GM18505 (cell line): ENCODE measurements around the gene ZBTB8OS.
"Not testable (repeated sequence)": the region's sequence is repeated elsewhere in the genome, so short reads cannot be mapped to it uniquely, and the experiment has no call there.

Experiments used
- ATAC-seq: cut with Tn5 transposase; IDR thresholded peaks from one replicate; pipeline ENCODE4 v1.9.1; 2021; ENCODE audit not compliant: unreplicated experiment
- POLR2A ChIP-seq: IDR thresholded peaks from 4 replicates; pipeline ENCODE4 v1.6.1; 2011; ENCODE audit warnings: borderline replicate concordance; ENCODE audit not compliant: insufficient read depth, insufficient read length; ENCODE audit errors: extremely low read depth

ZBTB8OS gene

DNA sequence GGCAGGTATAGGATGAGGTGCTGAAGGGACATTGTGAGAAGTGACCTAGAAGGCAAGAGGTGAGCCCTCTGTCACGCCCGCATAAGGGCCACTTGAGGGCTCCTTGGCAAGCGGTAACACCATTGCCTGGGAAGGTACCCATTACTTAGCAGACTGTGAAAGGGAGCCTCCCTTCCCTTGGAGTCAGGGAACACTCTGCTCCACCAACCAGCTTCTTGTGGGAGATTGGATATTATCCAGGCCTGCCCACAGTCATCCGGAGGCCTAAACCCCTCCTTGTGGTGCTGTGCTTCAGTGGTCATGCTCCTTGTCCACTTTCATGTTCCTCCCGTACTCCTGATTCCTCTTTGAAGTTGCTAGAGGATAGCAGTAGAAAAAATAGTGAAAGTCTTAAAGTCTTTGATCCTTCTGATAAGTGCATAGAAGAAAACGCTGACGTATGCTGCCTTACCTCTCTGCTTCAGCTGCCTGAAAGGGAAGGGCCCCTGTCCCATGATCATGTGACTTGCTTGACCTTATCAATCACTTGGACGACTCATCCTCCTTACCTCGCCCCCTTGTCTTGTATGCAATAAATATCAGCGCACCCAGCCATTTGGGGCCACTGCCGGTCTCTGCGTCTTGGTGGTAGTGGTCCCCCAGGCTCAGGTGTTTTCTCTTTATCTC is 16.7 kb upstream of the ZBTB8OS start:
- no peak for TF ChIP-seq POLR2A
- ATAC-seq, result no peak

DNA sequence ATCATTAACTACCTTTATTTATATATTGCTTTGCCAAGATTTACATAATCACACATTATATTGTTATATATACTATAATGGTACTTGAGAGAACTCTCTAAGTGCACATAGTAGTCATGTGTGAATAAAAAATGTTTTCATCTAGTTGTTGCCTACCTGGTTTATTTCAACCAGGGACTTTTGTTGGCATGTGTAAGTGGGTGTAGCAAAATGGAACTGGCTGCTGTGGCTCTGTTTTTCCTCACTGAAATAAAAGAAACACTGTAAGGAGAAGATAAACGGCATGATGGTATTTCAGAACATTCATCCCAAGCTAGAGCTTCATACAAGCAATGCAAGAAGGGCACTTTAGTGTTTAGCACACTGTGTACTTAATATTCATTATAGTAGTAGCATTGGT is 15.6 kb upstream of the ZBTB8OS start:
- ATAC-seq, result no peak
- TF ChIP-seq POLR2A, result no peak

DNA sequence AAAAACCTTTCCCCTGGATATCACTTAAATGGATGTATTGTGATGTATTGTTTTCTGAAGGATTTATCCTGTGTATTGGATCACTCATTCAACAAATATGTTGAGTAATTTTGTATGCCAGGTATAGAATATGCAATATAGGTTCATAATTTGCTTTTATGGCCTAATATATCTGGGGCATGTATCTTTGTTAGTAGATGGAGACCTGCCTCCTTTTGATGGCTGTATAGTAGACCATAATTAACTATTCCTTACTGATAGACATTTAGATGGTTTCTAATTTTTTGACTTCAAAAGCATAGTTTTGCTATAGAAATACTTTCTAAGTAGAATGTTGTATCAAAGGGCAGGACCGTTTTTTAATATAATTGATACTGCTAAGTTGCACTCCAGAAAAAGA is 9.2 kb upstream of the ZBTB8OS start:
- no peak for ATAC-seq
- TF ChIP-seq POLR2A, result no peak

DNA sequence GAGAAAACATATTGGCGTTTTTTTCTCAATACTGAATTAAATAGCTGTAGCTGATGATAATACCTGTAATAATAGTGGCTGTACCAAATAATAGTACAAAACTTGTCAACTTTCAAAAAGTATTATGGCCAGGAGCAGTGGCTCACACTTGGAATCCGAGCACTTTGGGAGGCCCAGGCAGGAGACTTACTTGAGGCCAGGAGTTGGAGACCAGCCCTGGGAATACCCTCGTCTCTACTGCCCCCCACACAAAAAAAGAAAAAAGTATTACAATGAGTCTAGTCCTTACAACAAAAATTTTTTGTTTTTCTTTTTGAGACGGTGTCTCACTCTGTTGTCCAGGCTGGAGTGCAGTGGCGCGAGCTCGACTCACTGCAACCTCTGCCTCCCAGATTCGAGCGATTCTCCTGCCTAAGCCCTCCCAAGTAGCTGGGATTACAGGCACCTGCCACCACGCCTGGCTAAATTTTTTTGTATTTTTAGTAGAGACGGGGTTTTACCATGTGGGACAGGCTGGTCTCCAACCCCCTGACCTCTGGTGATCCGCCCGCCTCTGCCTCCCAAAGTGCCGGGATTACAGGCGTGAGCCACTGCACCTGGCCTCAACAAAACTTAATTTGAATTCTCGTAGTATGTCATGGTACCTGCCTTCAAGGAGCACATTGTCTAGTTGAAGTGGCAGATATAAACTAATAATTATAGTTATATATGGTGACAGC is 2.1 kb upstream of the ZBTB8OS start:
- no peak for TF ChIP-seq POLR2A
- ATAC-seq, result no peak

DNA sequence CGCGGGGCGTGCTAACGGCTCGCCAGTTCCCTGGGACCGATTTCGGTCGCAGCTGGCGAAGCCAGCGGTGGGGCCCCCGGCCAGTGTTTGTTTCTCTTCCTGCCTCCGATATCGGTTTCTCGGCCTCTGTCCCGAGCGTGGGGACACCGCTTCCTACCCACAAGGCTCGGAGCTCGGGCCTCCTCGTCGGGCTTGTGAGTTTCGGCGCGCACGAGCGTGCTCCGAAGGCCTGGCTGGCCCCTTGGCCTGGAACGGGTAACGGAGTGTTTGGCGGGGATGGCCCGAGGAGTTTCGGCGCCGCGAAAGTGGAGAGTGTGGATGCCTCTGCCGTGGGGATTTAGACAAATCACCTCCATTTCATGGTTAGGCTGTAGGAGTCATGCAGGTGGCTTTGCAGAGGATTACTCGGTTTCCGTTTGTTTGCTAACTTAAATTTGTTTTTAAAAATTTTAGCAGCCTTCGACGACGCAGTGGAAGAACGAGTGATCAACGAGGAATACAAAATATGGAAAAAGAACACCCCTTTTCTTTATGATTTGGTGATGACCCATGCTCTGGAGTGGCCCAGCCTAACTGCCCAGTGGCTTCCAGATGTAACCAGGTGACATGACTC is 1.2 kb upstream of the ZBTB8OS start:
- peak; percentile 26 for ATAC-seq
- TF ChIP-seq POLR2A, result no peak

DNA sequence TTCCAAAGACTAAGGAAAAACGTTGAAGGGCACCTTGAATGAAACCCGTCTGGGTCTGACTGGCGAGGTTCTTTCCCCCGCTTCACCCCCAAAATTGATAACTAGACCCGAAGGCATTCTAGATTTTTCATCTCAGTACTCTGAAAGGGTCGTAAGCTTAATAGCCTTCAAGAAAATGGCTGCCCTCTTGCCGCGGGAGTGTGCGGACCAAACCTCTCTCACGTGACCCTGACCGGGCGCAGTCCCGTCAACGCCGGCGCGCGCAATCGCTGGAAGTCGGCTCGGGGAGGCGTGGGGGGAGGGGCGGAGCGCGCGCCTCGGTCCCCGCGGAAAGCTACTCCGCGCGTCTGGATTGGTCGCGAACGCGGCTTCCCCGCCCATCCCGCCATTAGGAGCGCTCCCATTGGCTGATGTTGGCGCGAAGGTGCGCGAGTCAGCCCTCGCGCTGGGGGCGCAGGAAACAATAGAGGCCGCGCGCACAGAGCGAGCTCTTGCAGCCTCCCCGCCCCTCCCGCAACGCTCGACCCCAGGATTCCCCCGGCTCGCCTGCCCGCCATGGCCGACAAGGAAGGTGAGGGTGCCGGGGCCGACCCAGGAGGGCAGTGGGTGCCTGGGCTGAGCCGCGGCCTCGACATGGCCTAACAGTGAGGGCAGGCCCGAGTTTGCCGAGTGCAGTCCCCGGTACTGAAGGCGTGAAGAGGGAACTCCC is 556 bp upstream of the ZBTB8OS start, which contains the start of gene RBBP4:
Gene RBBP4, plus strand, starts transcription at position 457 of the 709 bp plus-strand sequence. Its CDS starts 99 bp downstream, at position 556.
- peak; percentile 77 for ATAC-seq
- peak; percentile 76 for TF ChIP-seq POLR2A

DNA sequence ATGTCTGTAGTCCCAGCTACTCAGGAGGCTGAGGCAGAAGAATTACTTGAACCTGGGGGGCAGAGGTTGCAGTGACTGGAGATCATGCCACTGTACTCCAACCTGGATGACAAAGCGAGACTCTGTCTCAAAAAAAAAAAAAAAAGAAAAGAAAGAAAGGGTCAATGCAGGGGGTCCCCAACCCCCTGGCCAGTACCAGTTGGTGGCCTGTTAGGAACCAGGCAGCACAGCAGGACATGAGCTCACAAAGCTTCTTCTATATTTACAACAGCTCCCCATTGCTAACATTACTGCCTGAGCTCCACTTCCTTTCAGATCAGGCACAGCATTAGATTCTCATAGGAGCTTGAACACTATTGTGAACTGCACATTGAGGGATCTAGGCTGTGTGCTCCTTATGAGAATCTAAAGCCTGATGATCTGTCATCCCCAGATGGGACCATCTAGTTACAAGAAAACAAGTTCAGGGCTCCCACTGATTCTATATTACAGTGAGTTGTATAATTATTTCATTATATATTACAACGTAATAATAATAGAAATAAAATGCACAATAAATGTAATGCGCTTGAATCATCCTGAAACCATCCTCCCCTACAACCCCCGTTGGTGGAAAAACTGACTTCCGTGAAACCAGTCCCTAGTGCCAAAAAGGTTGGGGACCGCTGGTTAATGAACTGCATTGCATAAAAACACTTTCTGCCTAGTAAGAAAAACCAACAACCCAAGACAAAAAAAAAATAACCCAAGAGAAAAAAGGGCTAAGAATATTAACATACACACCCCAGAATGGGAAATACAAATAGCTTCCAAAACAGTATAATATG is 2.8 kb downstream of the ZBTB8OS start:
- no peak for TF ChIP-seq POLR2A
- ATAC-seq, result no peak

DNA sequence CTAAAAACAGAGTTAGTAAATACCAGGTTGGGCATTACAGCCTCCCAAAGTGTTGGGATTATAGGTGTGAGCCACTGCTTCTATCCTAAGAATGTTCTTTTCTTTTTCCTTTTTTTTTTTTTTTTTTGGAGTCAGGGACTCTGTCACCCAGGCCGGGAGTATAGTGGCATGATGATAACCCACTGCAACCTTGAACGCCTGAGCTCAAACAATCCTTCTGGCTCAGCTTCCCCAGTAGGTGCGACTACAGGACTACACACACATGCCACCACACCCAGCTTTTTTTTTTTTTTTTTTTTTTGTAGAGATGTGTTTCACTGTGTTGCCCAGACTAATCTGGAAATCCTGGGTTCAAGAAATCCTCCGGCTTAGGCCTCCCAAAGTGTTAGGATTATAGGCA is 5.9 kb downstream of the ZBTB8OS start:
- no peak for ATAC-seq
- no peak for TF ChIP-seq POLR2A

DNA sequence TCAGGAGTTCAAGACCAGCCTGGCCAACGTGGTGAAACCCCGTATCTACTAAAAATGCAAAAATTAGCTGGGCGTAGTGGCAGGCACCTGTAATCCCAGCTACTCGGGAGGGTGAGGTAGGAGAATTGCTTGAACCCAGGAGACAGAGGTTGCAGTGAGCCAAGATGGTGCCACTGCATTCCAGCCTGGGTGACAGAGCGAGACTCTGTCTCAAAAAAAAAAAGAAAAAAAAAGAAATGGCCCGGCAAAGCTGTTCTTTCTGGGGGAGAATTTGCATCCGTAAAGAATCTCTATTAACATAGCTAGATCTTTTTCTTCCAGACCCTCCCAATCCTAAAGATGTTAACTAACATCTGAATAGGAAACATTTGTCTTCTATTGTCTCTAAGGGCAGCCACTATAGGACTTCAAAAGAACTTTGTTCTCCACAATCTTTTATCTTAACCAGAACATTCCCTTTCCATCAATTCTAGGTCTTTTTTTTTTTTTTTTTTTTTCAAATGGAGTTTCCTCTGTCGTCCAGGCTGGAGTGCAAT is 8.0 kb downstream of the ZBTB8OS start:
- ATAC-seq, result not testable (repeated sequence)

DNA sequence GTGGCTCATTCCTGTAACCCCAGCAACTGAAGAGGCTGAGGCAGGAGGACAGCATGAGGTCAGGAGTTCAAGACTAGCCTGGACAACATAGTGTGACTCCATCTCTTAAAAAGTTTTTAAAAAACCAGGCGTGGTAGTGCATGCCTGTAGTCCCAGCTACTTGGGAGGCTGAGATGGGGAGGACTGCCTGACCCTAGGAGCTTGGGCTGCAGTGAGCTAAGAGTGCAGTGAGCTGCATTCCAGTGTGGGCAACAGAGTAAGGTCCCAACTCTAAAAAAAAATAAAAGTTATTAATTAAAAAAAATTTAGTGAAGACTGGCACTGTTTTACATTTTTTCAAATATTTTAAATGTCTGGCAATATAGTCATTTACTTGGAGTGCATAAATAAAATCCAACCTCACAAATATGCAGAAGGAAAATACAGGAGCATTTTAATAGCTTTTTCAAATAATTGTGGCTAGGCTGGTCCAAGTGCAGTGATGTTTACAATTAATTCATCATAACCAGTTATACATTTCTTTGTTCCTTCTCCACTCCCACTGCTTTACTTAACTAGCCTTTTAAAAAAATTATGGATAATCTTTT is 10.8 kb downstream of the ZBTB8OS start:
- no peak for ATAC-seq
- no peak for TF ChIP-seq POLR2A

DNA sequence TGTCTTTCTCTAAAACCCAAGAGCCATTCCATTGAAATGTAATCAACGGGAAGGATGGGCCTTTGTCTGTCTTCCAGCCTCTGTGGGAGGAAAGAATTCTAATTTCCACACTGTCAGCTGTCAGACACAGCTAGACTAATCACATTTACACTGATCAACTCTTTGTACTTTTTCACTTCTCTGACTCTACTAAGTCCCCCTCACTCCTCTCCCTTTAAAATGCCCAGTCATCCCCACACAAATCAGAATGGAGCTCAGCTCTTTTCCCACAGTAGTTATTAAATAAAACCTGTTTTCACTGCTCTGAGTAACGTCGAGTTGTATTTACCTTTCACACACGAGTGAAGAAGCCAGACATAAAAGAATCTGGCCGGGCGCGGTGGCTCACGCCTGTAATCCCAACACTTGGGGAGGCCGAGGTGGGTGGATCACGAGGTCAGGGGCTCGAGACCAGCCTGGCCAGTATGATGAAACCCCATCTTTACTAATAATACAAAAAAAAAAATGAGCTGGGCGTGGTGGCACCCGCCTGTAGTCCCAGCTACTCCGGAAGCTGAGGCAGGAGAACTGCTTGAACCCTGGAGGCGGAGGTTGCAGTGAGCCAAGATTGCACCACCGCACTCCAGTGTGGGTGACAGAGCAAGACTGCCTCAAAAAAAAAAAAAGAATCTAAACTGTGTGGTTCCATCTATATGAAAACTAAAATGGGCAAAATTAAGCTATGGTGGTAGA is 13.3 kb downstream of the ZBTB8OS start:
- no peak for TF ChIP-seq POLR2A
- ATAC-seq, result no peak
